H9 (cell line): ENCODE results near the gene KLHDC7A. TPM values are rescaled to one million over a fixed set of nuclear protein-coding genes. Genes with fewer than 3 reads are reported as not detected.

Experiments used
- DNase-seq: peaks from one replicate; pipeline ENCODE4 v3.0.0-alpha.2; 2017
- H2AFZ ChIP-seq: one replicate; pipeline ENCODE4 v1.6.1; 2013; ENCODE audit warnings: mild to moderate bottlenecking, low read length, control low read depth, moderate library complexity
- H2AK5ac ChIP-seq: 2 replicates; pipeline ENCODE4 v1.6.1; 2013; ENCODE audit warnings: low read length, control low read depth, mixed read lengths; ENCODE audit not compliant: insufficient read length
- H2BK120ac ChIP-seq: one replicate; pipeline ENCODE4 v1.6.1; 2013; ENCODE audit warnings: low read depth, mild to moderate bottlenecking, low read length, control low read depth, inconsistent platforms; ENCODE audit not compliant: poor library complexity, severe bottlenecking
- H2BK12ac ChIP-seq: 2 replicates; pipeline ENCODE4 v1.6.1; 2013; ENCODE audit warnings: low read length, control low read depth, mixed read lengths, low read depth; ENCODE audit not compliant: insufficient read length
- H2BK15ac ChIP-seq: 2 replicates; pipeline ENCODE4 v1.6.1; 2013; ENCODE audit warnings: low read depth, low read length, control low read depth
- H2BK20ac ChIP-seq: one replicate; pipeline ENCODE4 v1.6.1; 2013; ENCODE audit warnings: low read depth, mild to moderate bottlenecking, low read length, control low read depth, inconsistent platforms; ENCODE audit not compliant: poor library complexity, severe bottlenecking
- H2BK5ac ChIP-seq: 2 replicates; pipeline ENCODE4 v1.6.1; 2013; ENCODE audit warnings: low read length, control low read depth, mixed read lengths; ENCODE audit not compliant: insufficient read length
- H3K14ac ChIP-seq: 2 replicates; pipeline ENCODE4 v1.6.1; 2013; ENCODE audit warnings: low read length, control low read depth; ENCODE audit not compliant: insufficient read depth
- H3K18ac ChIP-seq: 2 replicates; pipeline ENCODE4 v1.6.1; 2013; ENCODE audit warnings: low read depth, mild to moderate bottlenecking, mixed read lengths, low read length, control low read depth; ENCODE audit not compliant: insufficient read length
- H3K23ac ChIP-seq: 2 replicates; pipeline ENCODE4 v1.6.1; 2013; ENCODE audit warnings: low read length, control low read depth, mixed read lengths, low read depth; ENCODE audit not compliant: insufficient read length
- H3K23me2 ChIP-seq: 2 replicates; pipeline ENCODE4 v1.6.1; 2013; ENCODE audit warnings: low read depth, mild to moderate bottlenecking, mixed read lengths, low read length, control low read depth; ENCODE audit not compliant: insufficient read length, poor library complexity, severe bottlenecking
- H3K27ac ChIP-seq: 2 replicates; pipeline ENCODE4 v1.5.1; 2013; ENCODE audit warnings: low read length, control low read depth, mixed read lengths, low read depth; ENCODE audit not compliant: insufficient read length
- H3K27me3 ChIP-seq: 2 replicates; pipeline ENCODE4 v1.6.1; 2013; ENCODE audit warnings: low read length, control low read depth, inconsistent platforms; ENCODE audit not compliant: insufficient read depth
- H3K4ac ChIP-seq: 2 replicates; pipeline ENCODE4 v1.6.1; 2013; ENCODE audit warnings: low read depth, mild to moderate bottlenecking, control low read depth, inconsistent platforms, low read length, moderate library complexity
- H3K4me1 ChIP-seq: 2 replicates; pipeline ENCODE4 v1.6.1; 2013; ENCODE audit warnings: low read length, control low read depth, inconsistent platforms; ENCODE audit not compliant: insufficient read depth
- H3K4me2 ChIP-seq: 2 replicates; pipeline ENCODE4 v1.6.1; 2013; ENCODE audit warnings: low read length, control low read depth, mixed read lengths; ENCODE audit not compliant: insufficient read length, insufficient read depth
- H3K56ac ChIP-seq: 2 replicates; pipeline ENCODE4 v1.6.1; 2013; ENCODE audit warnings: low read depth, mild to moderate bottlenecking, mixed read lengths, low read length, control low read depth; ENCODE audit not compliant: insufficient read length
- H3K79me1 ChIP-seq: 2 replicates; pipeline ENCODE4 v1.6.1; 2013; ENCODE audit warnings: low read depth, mild to moderate bottlenecking, moderate library complexity, low read length, control low read depth, inconsistent platforms; ENCODE audit not compliant: insufficient read depth, poor library complexity, severe bottlenecking
- H3K79me2 ChIP-seq: 2 replicates; pipeline ENCODE4 v1.6.1; 2013; ENCODE audit warnings: low read length, control low read depth, inconsistent platforms; ENCODE audit not compliant: insufficient read depth
- H3K9ac ChIP-seq: 2 replicates; pipeline ENCODE4 v1.6.1; 2013; ENCODE audit warnings: low read length, control low read depth, mixed read lengths; ENCODE audit not compliant: insufficient read length; ENCODE audit errors: extremely low read depth
- H3K9me3 ChIP-seq: one replicate; pipeline ENCODE4 v1.6.1; 2013; ENCODE audit warnings: low read depth, low read length, inconsistent platforms; ENCODE audit not compliant: control insufficient read depth
- H3T11ph ChIP-seq: one replicate; pipeline ENCODE4 v1.6.1; 2013; ENCODE audit warnings: mild to moderate bottlenecking, low read length, control low read depth, inconsistent platforms
- H4K20me1 ChIP-seq: one replicate; pipeline ENCODE4 v1.6.1; 2013; ENCODE audit not compliant: control insufficient read depth, insufficient read length, insufficient read depth
- H4K5ac ChIP-seq: 2 replicates; pipeline ENCODE4 v1.6.1; 2013; ENCODE audit warnings: low read depth, mild to moderate bottlenecking, mixed read lengths, low read length, control low read depth; ENCODE audit not compliant: insufficient read length
- H4K8ac ChIP-seq: replicated peaks from 2 replicates; pipeline ENCODE4 v1.6.1; 2013; ENCODE audit warnings: low read length, control low read depth, mixed read lengths, low read depth; ENCODE audit not compliant: insufficient read length
- H4K91ac ChIP-seq: 2 replicates; pipeline ENCODE4 v1.6.1; 2013; ENCODE audit warnings: low read depth, mild to moderate bottlenecking, moderate library complexity, mixed read lengths, low read length, control low read depth; ENCODE audit not compliant: insufficient read length
- H3K27ac Mint-ChIP-seq, 3 experiments: 2 replicates in 2 of 3; 3 replicates in 1 of 3; pipeline ENCODE4 v1.8.0; 2020 to 2021; ENCODE audit warnings: mixed read lengths in 3 of 3, mild to moderate bottlenecking in 1 of 3, moderate library complexity in 1 of 3
- H3K27me3 Mint-ChIP-seq: 2 replicates; pipeline ENCODE4 v1.8.0; 2021; ENCODE audit warnings: low read depth, mild to moderate bottlenecking, moderate library complexity, mixed read lengths
- H3K36me3 Mint-ChIP-seq, 3 experiments: 2 replicates in 2 of 3; 3 replicates in 1 of 3; pipeline ENCODE4 v1.8.0; 2020 to 2021; ENCODE audit warnings: low read depth in 3 of 3, mixed read lengths in 3 of 3; ENCODE audit not compliant: insufficient read depth in 1 of 3
- H3K4me1 Mint-ChIP-seq, 2 experiments: 2 replicates each; pipeline ENCODE4 v1.8.0; 2020; ENCODE audit warnings: mixed read lengths in 2 of 2
- H3K4me3 Mint-ChIP-seq, 2 experiments: 2 replicates in 1 of 2; 3 replicates in 1 of 2; pipeline ENCODE4 v1.8.0; 2020 to 2021; ENCODE audit warnings: mild to moderate bottlenecking in 2 of 2, mixed read lengths in 2 of 2, moderate library complexity in 1 of 2
- H3K9me3 Mint-ChIP-seq, 2 experiments: 2 replicates in 1 of 2; 3 replicates in 1 of 2; pipeline ENCODE4 v1.8.0; 2020; ENCODE audit warnings: mild to moderate bottlenecking in 2 of 2, mixed read lengths in 2 of 2, moderate library complexity in 1 of 2
- WGBS: extraction: QIAGEN DNeasy Blood & Tissue Kit; methylation state at CpG from one replicate; pipeline ENCODE4 v1.1.7; 2013; ENCODE audit warnings: missing lambda C conversion rate, low lambda C conversion rate, mixed read lengths; ENCODE audit not compliant: insufficient read length; ENCODE audit errors: extremely low coverage; 5-methylcytosine and 5-hydroxymethylcytosine counted together
- total RNA-seq: library from RNA; stranded (reverse); gene quantifications from 2 replicates; pipeline ENCODE4 v1.2.1, GENCODE V29; 2021
- TF ChIP-seq, protein P1 (sequence below): fragments of 200-600 bp; sonication (generic); conservative IDR thresholded peaks from 3 replicates; pipeline ENCODE4 v1.8.0; 2021; ENCODE audit warnings: antibody characterized with exemption, mild to moderate bottlenecking

The KLHDC7A gene
- total RNA-seq, 1 experiment from 2014 or later = 11.4 TPM

- Mint-ChIP-seq H3K4me3 (no peak overlapping the region), H3K36me3 (peaks cover 23 to 27% (median 25%) of the 10 kb centered on the region in 3 experiments), H3K9me3 (peaks cover 0 to 11% of the 10 kb centered on the region in 2 experiments; a peak in 3 of 5 replicates), H3K27me3 (peaks cover 2% of the 10 kb centered on the region; the same call in 1 of the 2 replicates), H3K27ac (peak overlapping the region in 1 of 3 experiments; percentile 21; a peak in 2 of 7 replicates), H3K4me1 (peaks cover 40 to 49% of the 10 kb centered on the region in 2 experiments)
- H4K91ac ChIP-seq = no peak overlapping the region
- no peak overlapping the region for H3K23ac ChIP-seq
- H4K5ac ChIP-seq = no peak overlapping the region
- no peaks in the 10 kb centered on the region for H3K9me3 ChIP-seq
- no peak overlapping the region for H2BK12ac ChIP-seq
- H4K8ac ChIP-seq = no peak overlapping the region
- no peak overlapping the region for H2AFZ ChIP-seq
- no peak overlapping the region for H3K18ac ChIP-seq
- no peak overlapping the region for H2BK120ac ChIP-seq
- no peak overlapping the region for H2BK5ac ChIP-seq
- H3K4me2 ChIP-seq = no peak overlapping the region
- no peaks in the 10 kb centered on the region for H3K23me2 ChIP-seq
- no peak overlapping the region for H3K14ac ChIP-seq
- DNase-seq = no peak
- H3K27me3 ChIP-seq = no peaks in the 10 kb centered on the region; the same call in 1 of the 2 replicates
- no peak overlapping the region for H2AK5ac ChIP-seq
- no CpG with 5 or more reads among the region's 2 CpGs for WGBS
- H2BK15ac ChIP-seq = no peak overlapping the region
- H3K79me1 ChIP-seq = no peaks in the 10 kb centered on the region
- no peak overlapping the region for H3K4ac ChIP-seq
- H3K27ac ChIP-seq = no peak overlapping the region
- no peaks in the 10 kb centered on the region for H4K20me1 ChIP-seq
- peaks cover 11% of the 10 kb centered on the region; the same call in 1 of the 2 replicates for H3K4me1 ChIP-seq
- TF ChIP-seq, protein P1, sequence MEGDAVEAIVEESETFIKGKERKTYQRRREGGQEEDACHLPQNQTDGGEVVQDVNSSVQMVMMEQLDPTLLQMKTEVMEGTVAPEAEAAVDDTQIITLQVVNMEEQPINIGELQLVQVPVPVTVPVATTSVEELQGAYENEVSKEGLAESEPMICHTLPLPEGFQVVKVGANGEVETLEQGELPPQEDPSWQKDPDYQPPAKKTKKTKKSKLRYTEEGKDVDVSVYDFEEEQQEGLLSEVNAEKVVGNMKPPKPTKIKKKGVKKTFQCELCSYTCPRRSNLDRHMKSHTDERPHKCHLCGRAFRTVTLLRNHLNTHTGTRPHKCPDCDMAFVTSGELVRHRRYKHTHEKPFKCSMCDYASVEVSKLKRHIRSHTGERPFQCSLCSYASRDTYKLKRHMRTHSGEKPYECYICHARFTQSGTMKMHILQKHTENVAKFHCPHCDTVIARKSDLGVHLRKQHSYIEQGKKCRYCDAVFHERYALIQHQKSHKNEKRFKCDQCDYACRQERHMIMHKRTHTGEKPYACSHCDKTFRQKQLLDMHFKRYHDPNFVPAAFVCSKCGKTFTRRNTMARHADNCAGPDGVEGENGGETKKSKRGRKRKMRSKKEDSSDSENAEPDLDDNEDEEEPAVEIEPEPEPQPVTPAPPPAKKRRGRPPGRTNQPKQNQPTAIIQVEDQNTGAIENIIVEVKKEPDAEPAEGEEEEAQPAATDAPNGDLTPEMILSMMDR = no peak
- H3K56ac ChIP-seq = no peak overlapping the region
- no peak overlapping the region for H3T11ph ChIP-seq
- no peak overlapping the region for H2BK20ac ChIP-seq
- H3K9ac ChIP-seq = no peak overlapping the region
- no peaks in the 10 kb centered on the region; the same call in 1 of the 2 replicates for H3K79me2 ChIP-seq
These were observed 4.0 kb downstream of the KLHDC7A start for GRCh38 chr1:18484721-18485120.
